Astrocyte (in vitro differentiated cells and primary cell): ENCODE data around the gene NRAP. TPM values are rescaled to one million over a fixed set of nuclear protein-coding genes. Genes with fewer than 3 reads are reported as not detected.

ENCODE experiments used
- DNase-seq: peaks from one replicate; pipeline ENCODE4 v3.0.0-alpha.2; 2010; ENCODE audit warnings: low read depth
- FAIRE-seq: peaks from 2 replicates; lab custom pipeline; 2011; peaks lifted over from hg19 to GRCh38; lab: Jason Lieb, UNC
- H2AFZ ChIP-seq: 2 replicates; pipeline ENCODE4 v1.6.0; 2012; ENCODE audit warnings: low read depth, low read length, inconsistent platforms
- H3K27ac ChIP-seq: 2 replicates; pipeline ENCODE4 v1.5.1; 2011; ENCODE audit warnings: low read depth, low read length, inconsistent platforms
- H3K27me3 ChIP-seq: 2 replicates; pipeline ENCODE4 v1.6.0; 2011; ENCODE audit warnings: low read length, inconsistent platforms; ENCODE audit not compliant: insufficient read depth
- H3K36me3 ChIP-seq: 2 replicates; pipeline ENCODE4 v1.5.1; 2011; ENCODE audit warnings: low read length, inconsistent platforms; ENCODE audit not compliant: insufficient read depth
- H3K4me1 ChIP-seq: 2 replicates; pipeline ENCODE4 v1.5.1; 2011; ENCODE audit warnings: low read length, inconsistent platforms; ENCODE audit not compliant: insufficient read depth
- H3K4me2 ChIP-seq: 2 replicates; pipeline ENCODE4 v1.6.0; 2012; ENCODE audit warnings: low read length, inconsistent platforms
- H3K4me3 ChIP-seq: 2 replicates; pipeline ENCODE4 v1.5.1; 2011; ENCODE audit warnings: low read depth, mild to moderate bottlenecking, low read length, inconsistent platforms; ENCODE audit not compliant: insufficient read depth
- H3K79me2 ChIP-seq: 2 replicates; pipeline ENCODE4 v1.6.0; 2012; ENCODE audit warnings: mild to moderate bottlenecking, low read length, inconsistent platforms; ENCODE audit not compliant: insufficient read depth
- H3K9ac ChIP-seq: 2 replicates; pipeline ENCODE4 v1.6.0; 2012; ENCODE audit warnings: mild to moderate bottlenecking, low read length, inconsistent platforms
- H3K9me3 ChIP-seq: 2 replicates; pipeline ENCODE4 v1.5.1; 2012; ENCODE audit warnings: low read depth, mild to moderate bottlenecking, low read length, inconsistent platforms; ENCODE audit not compliant: insufficient read depth
- H4K20me1 ChIP-seq: 2 replicates; pipeline ENCODE4 v1.6.0; 2012; ENCODE audit warnings: low read length, inconsistent platforms; ENCODE audit not compliant: insufficient read depth
- H3K27ac Mint-ChIP-seq: one replicate; pipeline ENCODE4 v1.8.0; 2021; ENCODE audit warnings: mild to moderate bottlenecking, mixed read lengths; ENCODE audit not compliant: unreplicated experiment
- H3K27me3 Mint-ChIP-seq: one replicate; pipeline ENCODE4 v1.8.0; 2021; ENCODE audit warnings: low read depth, mixed read lengths; ENCODE audit not compliant: unreplicated experiment
- H3K36me3 Mint-ChIP-seq: one replicate; pipeline ENCODE4 v1.8.0; 2021; ENCODE audit warnings: low read depth, mixed read lengths; ENCODE audit not compliant: unreplicated experiment
- H3K4me1 Mint-ChIP-seq: one replicate; pipeline ENCODE4 v1.8.0; 2021; ENCODE audit warnings: low read depth, mixed read lengths; ENCODE audit not compliant: unreplicated experiment
- H3K4me3 Mint-ChIP-seq: one replicate; pipeline ENCODE4 v1.8.0; 2021; ENCODE audit warnings: mild to moderate bottlenecking, moderate library complexity, mixed read lengths; ENCODE audit not compliant: unreplicated experiment
- H3K9me3 Mint-ChIP-seq: one replicate; pipeline ENCODE4 v1.8.0; 2021; ENCODE audit warnings: mild to moderate bottlenecking, mixed read lengths; ENCODE audit not compliant: unreplicated experiment
- EZH2 ChIP-seq: IDR thresholded peaks from 2 replicates; pipeline ENCODE4 v1.6.1; 2012; ENCODE audit warnings: mild to moderate bottlenecking, low read length, inconsistent platforms; ENCODE audit not compliant: insufficient read depth
- total RNA-seq: library from RNA; stranded (reverse); gene quantifications from 2 replicates; pipeline ENCODE4 v1.2.1, GENCODE V29; 2021
- TF ChIP-seq, protein P1 (sequence below): IDR thresholded peaks from 2 replicates; pipeline ENCODE4 v1.5.1; 2011; ENCODE audit warnings: low read depth, mild to moderate bottlenecking, inconsistent platforms, low read length, moderate library complexity; ENCODE audit not compliant: insufficient read depth

Gene NRAP
- total RNA-seq, 1 donor from 2014 or later, result not detected

DNA sequence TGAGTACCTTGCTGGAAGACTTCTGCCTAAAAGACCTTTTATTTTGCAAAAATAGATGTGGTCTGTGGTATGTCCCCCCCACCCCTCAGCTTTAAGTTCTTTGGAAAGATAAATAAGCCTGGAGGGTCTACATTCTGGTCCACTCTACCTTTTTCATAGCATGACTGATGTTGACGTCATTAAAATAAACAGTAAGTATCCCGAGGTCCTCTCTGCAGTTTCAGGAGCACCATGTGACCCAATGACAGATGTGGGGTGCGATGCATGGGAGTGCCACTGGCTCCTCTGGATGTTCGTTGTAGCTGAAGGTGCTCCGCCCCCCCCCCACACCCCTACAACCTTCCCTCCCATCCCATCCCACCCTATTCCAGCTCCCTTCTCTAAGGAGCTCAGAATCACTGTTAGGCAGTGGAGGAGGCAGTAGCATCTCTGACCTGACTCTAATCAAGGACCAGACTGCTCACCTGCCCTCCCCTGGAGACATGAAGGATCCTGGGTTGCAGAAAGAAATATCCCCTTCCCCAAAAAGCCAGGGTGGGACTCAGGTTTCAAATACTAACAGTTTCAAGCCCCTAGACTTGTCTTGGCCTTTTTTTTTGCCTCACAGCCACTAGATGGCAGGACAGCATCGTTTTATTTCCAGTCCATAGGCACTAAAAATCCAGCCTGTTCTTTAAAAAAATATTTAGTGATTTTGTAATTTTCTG is 40.9 kb upstream of the NRAP start:
- Histone ChIP-seq H2AFZ (no peak overlapping the region), H3K9me3 (no peaks in the 10 kb centered on the region), H3K4me3 (no peak overlapping the region), H4K20me1 (peaks cover 44% of the 10 kb centered on the region), H3K4me2 (no peak overlapping the region), H3K27me3 (no peaks in the 10 kb centered on the region), H3K27ac (no peak overlapping the region), H3K36me3 (no peaks in the 10 kb centered on the region), H3K79me2 (no peaks in the 10 kb centered on the region), H3K9ac (no peak overlapping the region), H3K4me1 (peaks cover 14% of the 10 kb centered on the region)
- no peaks in the 10 kb centered on the region for H3K27me3 Mint-ChIP-seq
- no peak overlapping the region for H3K27ac Mint-ChIP-seq
- no peak overlapping the region for H3K4me3 Mint-ChIP-seq
- H3K4me1 Mint-ChIP-seq, result peaks cover 16% of the 10 kb centered on the region
- no peak for TF ChIP-seq EZH2
- TF ChIP-seq, protein P1, sequence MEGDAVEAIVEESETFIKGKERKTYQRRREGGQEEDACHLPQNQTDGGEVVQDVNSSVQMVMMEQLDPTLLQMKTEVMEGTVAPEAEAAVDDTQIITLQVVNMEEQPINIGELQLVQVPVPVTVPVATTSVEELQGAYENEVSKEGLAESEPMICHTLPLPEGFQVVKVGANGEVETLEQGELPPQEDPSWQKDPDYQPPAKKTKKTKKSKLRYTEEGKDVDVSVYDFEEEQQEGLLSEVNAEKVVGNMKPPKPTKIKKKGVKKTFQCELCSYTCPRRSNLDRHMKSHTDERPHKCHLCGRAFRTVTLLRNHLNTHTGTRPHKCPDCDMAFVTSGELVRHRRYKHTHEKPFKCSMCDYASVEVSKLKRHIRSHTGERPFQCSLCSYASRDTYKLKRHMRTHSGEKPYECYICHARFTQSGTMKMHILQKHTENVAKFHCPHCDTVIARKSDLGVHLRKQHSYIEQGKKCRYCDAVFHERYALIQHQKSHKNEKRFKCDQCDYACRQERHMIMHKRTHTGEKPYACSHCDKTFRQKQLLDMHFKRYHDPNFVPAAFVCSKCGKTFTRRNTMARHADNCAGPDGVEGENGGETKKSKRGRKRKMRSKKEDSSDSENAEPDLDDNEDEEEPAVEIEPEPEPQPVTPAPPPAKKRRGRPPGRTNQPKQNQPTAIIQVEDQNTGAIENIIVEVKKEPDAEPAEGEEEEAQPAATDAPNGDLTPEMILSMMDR, result peak; percentile 80
- peak; percentile 21 for DNase-seq
- FAIRE-seq, result no peak
- no peaks in the 10 kb centered on the region for H3K9me3 Mint-ChIP-seq
- H3K36me3 Mint-ChIP-seq, result peaks cover 12% of the 10 kb centered on the region

DNA sequence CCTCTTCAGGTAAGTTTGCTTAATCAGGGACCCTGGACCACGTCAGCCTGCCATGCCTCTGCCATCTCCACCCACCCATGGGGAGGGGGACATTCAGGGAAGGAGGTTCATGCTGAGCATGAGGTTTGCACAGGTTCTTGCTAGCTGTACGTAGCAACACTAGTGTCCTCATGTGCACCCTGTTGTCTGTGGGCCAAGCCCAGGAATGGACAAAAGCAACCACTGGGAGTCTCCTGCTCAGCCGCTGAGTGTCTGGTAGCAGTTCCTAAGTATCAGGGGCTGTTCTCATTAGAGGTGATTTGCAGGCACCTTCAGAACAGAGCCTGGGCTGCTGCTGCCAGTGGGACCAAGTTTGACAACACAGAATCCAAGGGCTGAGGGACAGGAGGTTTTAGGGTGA is 33.8 kb upstream of the NRAP start:
- Mint-ChIP-seq H3K36me3 (peaks cover 40% of the 10 kb centered on the region), H3K4me1 (peaks cover 2% of the 10 kb centered on the region), H3K9me3 (peaks cover 9% of the 10 kb centered on the region), H3K27ac (no peak overlapping the region), H3K4me3 (no peak overlapping the region), H3K27me3 (no peaks in the 10 kb centered on the region)
- peaks cover 15% of the 10 kb centered on the region for H4K20me1 ChIP-seq
- no peak overlapping the region for H3K4me3 ChIP-seq
- H3K27me3 ChIP-seq, result no peaks in the 10 kb centered on the region
- H3K4me2 ChIP-seq, result no peak overlapping the region
- H3K9ac ChIP-seq, result no peak overlapping the region
- no peak for DNase-seq
- H3K36me3 ChIP-seq, result peaks cover 3% of the 10 kb centered on the region
- TF ChIP-seq EZH2, result no peak
- TF ChIP-seq, protein P1, result no peak
- H3K9me3 ChIP-seq, result no peaks in the 10 kb centered on the region
- H3K4me1 ChIP-seq, result no peaks in the 10 kb centered on the region
- no peak overlapping the region for H2AFZ ChIP-seq
- FAIRE-seq, result no peak
- peaks cover 16% of the 10 kb centered on the region for H3K79me2 ChIP-seq
- H3K27ac ChIP-seq, result no peak overlapping the region

DNA sequence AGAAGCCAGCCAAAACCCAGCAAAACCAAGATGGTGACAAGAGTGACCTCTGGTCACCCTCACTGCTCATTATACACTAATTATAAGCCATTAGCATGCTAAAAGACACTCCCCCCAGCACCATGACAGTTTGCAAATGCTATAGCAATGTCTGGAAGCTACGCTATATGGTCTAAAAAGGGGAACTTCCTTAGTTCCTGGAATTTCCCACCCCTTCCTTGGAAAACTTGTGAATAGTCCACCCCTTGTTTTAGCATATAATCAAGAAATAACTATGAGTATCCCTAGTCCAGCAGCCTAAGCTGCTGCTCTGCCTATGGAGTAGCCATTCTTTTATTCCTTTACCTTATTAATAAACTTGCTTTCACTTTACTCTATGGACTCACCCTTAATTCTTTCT is 31.9 kb upstream of the NRAP start:
- H3K27me3 Mint-ChIP-seq, result no peaks in the 10 kb centered on the region
- peaks cover 3% of the 10 kb centered on the region for H3K36me3 ChIP-seq
- H3K4me3 Mint-ChIP-seq, result no peak overlapping the region
- no peak overlapping the region for H3K27ac Mint-ChIP-seq
- peaks cover 32% of the 10 kb centered on the region for H3K79me2 ChIP-seq
- no peak overlapping the region for H3K27ac ChIP-seq
- no peaks in the 10 kb centered on the region for H3K4me1 ChIP-seq
- peaks cover 44% of the 10 kb centered on the region for H3K36me3 Mint-ChIP-seq
- H2AFZ ChIP-seq, result no peak overlapping the region
- FAIRE-seq, result no peak
- no peaks in the 10 kb centered on the region for H3K27me3 ChIP-seq
- H3K4me3 ChIP-seq, result no peak overlapping the region
- H4K20me1 ChIP-seq, result peaks cover 30% of the 10 kb centered on the region
- peaks cover 12% of the 10 kb centered on the region for H3K9me3 Mint-ChIP-seq
- TF ChIP-seq, protein P1, result no peak
- TF ChIP-seq EZH2, result no peak
- H3K9ac ChIP-seq, result no peak overlapping the region
- H3K9me3 ChIP-seq, result no peaks in the 10 kb centered on the region
- no peak for DNase-seq
- H3K4me1 Mint-ChIP-seq, result peaks cover 6% of the 10 kb centered on the region
- H3K4me2 ChIP-seq, result no peak overlapping the region
